Liver (tissue), 3 donors: ENCODE data around the gene NXPE3.
A peak's percentile ranks its signal among the peaks of the same experiment; 100 is the strongest.

ENCODE experiments used
- CTCF ChIP-seq: fragments of 150-350 bp; IDR thresholded peaks from 2 replicates; pipeline ENCODE4 v1.5.1; 2017; ENCODE audit warnings: improper control_type of control experiment, low read depth, low read length; ENCODE audit not compliant: missing input control
- EGR1 ChIP-seq, 2 donors: IDR thresholded peaks; 2 replicates each; pipeline ENCODE4 v1.6.1; 2016 to 2018; ENCODE audit warnings: antibody characterized with exemption in 2 of 2, low read depth in 2 of 2
- FOXA1 ChIP-seq: IDR thresholded peaks from 2 replicates; pipeline ENCODE4 v1.6.1; 2016; ENCODE audit warnings: antibody characterized with exemption
- FOXA2 ChIP-seq: IDR thresholded peaks from 2 replicates; pipeline ENCODE4 v1.6.1; 2016; ENCODE audit warnings: antibody characterized with exemption
- JUND ChIP-seq, 2 donors: IDR thresholded peaks; 2 replicates each; pipeline ENCODE4 v1.6.1; 2016; ENCODE audit warnings: antibody characterized with exemption in 2 of 2
- MAX ChIP-seq: IDR thresholded peaks from 2 replicates; pipeline ENCODE4 v1.6.1; 2016; ENCODE audit warnings: antibody characterized with exemption
- NR2F2 ChIP-seq: IDR thresholded peaks from 2 replicates; pipeline ENCODE4 v1.6.1; 2016; ENCODE audit warnings: antibody characterized with exemption
- RAD21 ChIP-seq, 2 donors: IDR thresholded peaks; 2 replicates each; pipeline ENCODE4 v1.6.1; 2016; ENCODE audit warnings: antibody characterized with exemption in 2 of 2, mild to moderate bottlenecking in 2 of 2
- RXRA ChIP-seq, 2 donors: IDR thresholded peaks; 2 replicates each; pipeline ENCODE4 v1.6.1; 2017 to 2018; ENCODE audit warnings: antibody characterized with exemption in 2 of 2, mild to moderate bottlenecking in 1 of 2
- SP1 ChIP-seq: IDR thresholded peaks from 2 replicates; pipeline ENCODE4 v1.6.1; 2018; ENCODE audit warnings: antibody characterized with exemption, mild to moderate bottlenecking
- TAF1 ChIP-seq: conservative IDR thresholded peaks from 2 replicates; pipeline ENCODE4 v1.6.1; 2016; ENCODE audit warnings: antibody characterized with exemption, mild to moderate bottlenecking
- YY1 ChIP-seq: IDR thresholded peaks from 2 replicates; pipeline ENCODE4 v1.6.1; 2016; ENCODE audit warnings: antibody characterized with exemption, mild to moderate bottlenecking
- donor health status: healthy.
- donor health status: healthy.

GRCh38 chr3:101784855-101785613, 6.0 kb downstream of the NXPE3 start:
- TF ChIP-seq CTCF = no peak
- TF ChIP-seq SP1 = no peak
- no peak for TF ChIP-seq RAD21 (IDR thresholded peaks at IDR 0.05)
- no peak for TF ChIP-seq YY1
- no peak for TF ChIP-seq JUND (IDR thresholded peaks at IDR 0.05)
- TF ChIP-seq RXRA (IDR thresholded peaks at IDR 0.05) = no peak
- no peak for TF ChIP-seq MAX
- TF ChIP-seq FOXA1 = no peak
- peak; percentile 28 for TF ChIP-seq NR2F2
- no peak for TF ChIP-seq EGR1 (IDR thresholded peaks at IDR 0.05; ENCODE audit: low read depth in 2 of 2)
- TF ChIP-seq FOXA2 = no peak
- no peak for TF ChIP-seq TAF1
